ENCODE results near the gene DLG2. TPM values are rescaled to one million over a fixed set of nuclear protein-coding genes. Genes with fewer than 3 reads are reported as not detected.
A peak's percentile ranks its signal among the peaks of the same experiment; 100 is the strongest.
"Not testable (repeated sequence)": the region's sequence is repeated elsewhere in the genome, so short reads cannot be mapped to it uniquely, and the experiment has no call there.

Gene DLG2
- total RNA-seq, 2 donors from 2014 or later: 1.9 to 3.2 TPM

GRCh38 chr11:85391141-85391540, 236.0 kb downstream of the DLG2 start:
- intact Hi-C loops (cut with DNase I, micrococcal nuclease): no loop called here
- DNase-seq: no peak
- ATAC-seq: no peak

GRCh38 chr11:85385547-85385946, 241.6 kb downstream of the DLG2 start:
- no peak for ATAC-seq
- intact Hi-C loops (cut with DNase I, micrococcal nuclease): no loop called here
- no peak for DNase-seq

GRCh38 chr11:85385111-85385510, 242.0 kb downstream of the DLG2 start:
- no peak for ATAC-seq
- intact Hi-C loops (cut with DNase I, micrococcal nuclease): no loop called here
- DNase-seq: no peak

- intact Hi-C loops (cut with DNase I, micrococcal nuclease): no loop called here
- ATAC-seq (no peak), DNase-seq (no peak)
Measured at GRCh38 chr11:85379066-85379465, 248.1 kb downstream of the DLG2 start.

GRCh38 chr11:85377901-85378300, 249.2 kb downstream of the DLG2 start:
- intact Hi-C loops (cut with DNase I, micrococcal nuclease): no loop called here
- DNase-seq: no peak
- ATAC-seq: no peak

- ATAC-seq (no peak), DNase-seq (no peak)
- intact Hi-C loops (cut with DNase I, micrococcal nuclease): no loop called here
Measured at GRCh38 chr11:85359859-85360258, 267.3 kb downstream of the DLG2 start.

GRCh38 chr11:85355921-85356320, 271.2 kb downstream of the DLG2 start:
- ATAC-seq (no peak), DNase-seq (no peak)
- intact Hi-C loops (cut with DNase I, micrococcal nuclease): no loop called here

- DNase-seq; intact Hi-C loops (cut with DNase I, micrococcal nuclease); ATAC-seq: not testable (repeated sequence)
Measured at GRCh38 chr11:85349539-85349938, 277.6 kb downstream of the DLG2 start.

GRCh38 chr11:85348945-85349344, 278.2 kb downstream of the DLG2 start:
- DNase-seq (no peak), ATAC-seq (no peak)
- intact Hi-C loops (cut with DNase I, micrococcal nuclease): no loop called here

GRCh38 chr11:85347291-85347690, 279.9 kb downstream of the DLG2 start:
- ATAC-seq: no peak
- intact Hi-C loops (cut with DNase I, micrococcal nuclease): no loop called here
- DNase-seq: no peak

GRCh38 chr11:85346484-85346883, 280.7 kb downstream of the DLG2 start:
- DNase-seq (no peak), ATAC-seq (no peak)
- intact Hi-C loops (cut with DNase I, micrococcal nuclease): no loop called here

GRCh38 chr11:85340846-85341245, 286.3 kb downstream of the DLG2 start:
- intact Hi-C loops (cut with DNase I, micrococcal nuclease); ATAC-seq; DNase-seq: not testable (repeated sequence)

GRCh38 chr11:85318573-85318972, 308.6 kb downstream of the DLG2 start:
- intact Hi-C loops (cut with DNase I, micrococcal nuclease): no loop called here
- ATAC-seq (no peak), DNase-seq (no peak)

- DNase-seq: no peak
- ATAC-seq: no peak
- intact Hi-C loops (cut with DNase I, micrococcal nuclease): no loop called here
Measured at GRCh38 chr11:85316967-85317366, 310.2 kb downstream of the DLG2 start.

GRCh38 chr11:85313741-85314140, 313.4 kb downstream of the DLG2 start:
- no peak for DNase-seq
- intact Hi-C loops (cut with DNase I, micrococcal nuclease): no loop called here
- ATAC-seq: no peak

GRCh38 chr11:85310479-85310878, 316.7 kb downstream of the DLG2 start:
- DNase-seq (no peak), ATAC-seq (no peak)
- intact Hi-C loops (cut with DNase I, micrococcal nuclease): no loop called here

- no peak for ATAC-seq
- intact Hi-C loops (cut with DNase I, micrococcal nuclease): no loop called here
- DNase-seq: no peak
Measured at GRCh38 chr11:85307366-85307765, 319.8 kb downstream of the DLG2 start.

GRCh38 chr11:85301895-85302678, 325.1 kb downstream of the DLG2 start:
- ATAC-seq (no peak), DNase-seq (no peak)
- intact Hi-C loops (cut with DNase I, micrococcal nuclease): no loop called here

GRCh38 chr11:85299258-85299942, 327.7 kb downstream of the DLG2 start:
- intact Hi-C loops (cut with DNase I, micrococcal nuclease): no loop called here
- no peak for DNase-seq

GRCh38 chr11:85295694-85296271, 331.4 kb downstream of the DLG2 start:
- intact Hi-C loops (cut with DNase I, micrococcal nuclease): no loop called here
- DNase-seq (no peak), ATAC-seq (no peak)

More at GRCh38 chr11:85299258-85299942, 327.7 kb downstream of the DLG2 start:
- peak; percentile 90 for ATAC-seq
